Measurements from ENCODE around the gene ABCG5.
A peak's percentile ranks its signal among the peaks of the same experiment; 100 is the strongest.

The ABCG5 gene

DNA sequence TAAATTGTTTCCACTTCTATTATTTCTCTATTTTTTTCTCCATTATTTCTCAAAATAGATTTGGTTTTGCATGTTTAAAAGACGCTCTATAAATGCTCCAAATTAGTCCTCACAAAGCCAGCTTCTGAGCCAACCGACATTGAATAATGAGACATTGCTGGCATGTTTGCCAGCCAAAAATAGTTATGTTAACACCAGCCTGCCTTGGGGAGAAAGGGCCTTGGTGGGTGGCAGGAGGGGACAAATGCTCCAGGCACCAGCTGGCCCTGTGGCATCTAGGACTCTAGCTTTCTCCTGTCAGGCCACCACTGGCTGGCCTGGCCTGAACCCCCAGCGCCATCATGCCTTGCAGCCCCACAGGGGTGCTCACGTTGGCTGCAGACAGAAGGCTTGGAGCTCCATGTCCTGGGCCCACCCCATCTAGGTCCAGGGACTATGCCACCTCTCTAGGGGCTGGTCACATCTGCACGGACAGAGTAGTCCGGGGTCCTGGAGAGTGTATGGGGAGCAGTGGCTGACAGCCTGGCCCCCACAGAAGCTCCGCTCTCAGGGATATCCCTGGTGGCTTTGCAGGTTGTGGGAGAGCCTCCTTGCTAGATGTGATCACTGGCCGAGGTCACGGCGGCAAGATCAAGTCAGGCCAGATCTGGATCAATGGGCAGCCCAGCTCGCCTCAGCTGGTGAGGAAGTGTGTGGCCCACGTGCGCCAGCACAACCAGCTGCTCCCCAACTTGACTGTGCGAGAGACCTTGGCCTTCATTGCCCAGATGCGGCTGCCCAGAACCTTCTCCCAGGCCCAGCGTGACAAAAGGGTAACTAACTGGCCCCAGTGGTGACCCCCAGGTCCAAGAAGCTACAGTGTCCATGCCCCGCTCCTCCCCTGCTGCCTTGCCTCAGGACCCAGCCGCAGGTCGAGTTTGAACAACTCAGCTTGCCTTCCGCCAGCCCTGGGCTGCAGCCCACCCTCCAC is 12.7 kb upstream of the ABCG5 start:
- Histone ChIP-seq H3K27ac (ENCODE audit: low read length) (no peak overlapping the region), H2AFZ (ENCODE audit: low read length) (no peak overlapping the region), H3K4me2 (ENCODE audit: low read depth, low read length) (no peak overlapping the region), H3K79me2 (ENCODE audit: low read length) (no peaks in the 10 kb centered on the region), H3K9me2 (replicated peaks; ENCODE audit: insufficient read depth, low read length) (no peaks in the 10 kb centered on the region), H3K36me3 (replicated peaks; ENCODE audit: insufficient read depth, low read length) (no peaks in the 10 kb centered on the region), H4K20me1 (ENCODE audit: insufficient read depth, low read length) (no peaks in the 10 kb centered on the region), H3K4me3 (ENCODE audit: low read length) (no peak overlapping the region), H3K27me3 (replicated peaks; ENCODE audit: insufficient read depth, low read length) (peaks cover 16% of the 10 kb centered on the region), H3K9ac (ENCODE audit: low read length) (no peak overlapping the region), H3F3A (ENCODE audit: insufficient read depth, low read length) (no peaks in the 10 kb centered on the region), H3K9me3 (replicated peaks; ENCODE audit: insufficient read depth, low read length) (no peaks in the 10 kb centered on the region), H3K4me1 (ENCODE audit: low read length) (no peaks in the 10 kb centered on the region)
- TF ChIP-seq CTCF (IDR thresholded peaks at IDR 0.05; ENCODE audit: low read length) (no peak), EZH2 (optimal IDR thresholded peaks at IDR 0.05; ENCODE audit: low read depth, low read length) (no peak), EZH2phosphoT487 (IDR thresholded peaks at IDR 0.05; ENCODE audit: low read length) (no peak)
- DNase-seq = no peak

DNA sequence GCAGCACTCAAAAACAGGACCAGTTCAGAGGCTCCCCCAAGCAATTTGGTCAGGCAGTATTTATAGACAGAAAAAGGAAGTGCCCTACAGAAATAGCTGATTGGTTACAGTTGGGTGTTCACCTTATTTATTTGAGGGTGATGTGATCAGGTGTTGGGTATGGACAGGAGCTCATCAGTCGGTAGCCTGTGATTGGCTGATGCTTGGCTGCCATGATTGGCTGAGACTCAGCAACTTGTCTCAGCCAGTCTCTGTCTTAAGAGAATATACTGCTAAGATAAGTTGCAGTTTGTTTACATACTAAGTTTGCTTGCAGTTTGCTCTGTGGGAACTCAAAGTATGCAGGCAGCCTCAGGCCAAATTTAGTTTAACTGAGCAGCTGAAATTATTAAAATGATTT is 9.6 kb upstream of the ABCG5 start:
- Histone ChIP-seq H3K79me2 (ENCODE audit: low read length) (no peaks in the 10 kb centered on the region), H3K4me3 (ENCODE audit: low read length) (no peak overlapping the region), H3F3A (ENCODE audit: insufficient read depth, low read length) (no peaks in the 10 kb centered on the region), H3K4me1 (ENCODE audit: low read length) (no peaks in the 10 kb centered on the region), H2AFZ (ENCODE audit: low read length) (no peak overlapping the region), H3K9me2 (replicated peaks; ENCODE audit: insufficient read depth, low read length) (no peaks in the 10 kb centered on the region), H3K9ac (ENCODE audit: low read length) (no peak overlapping the region), H3K36me3 (replicated peaks; ENCODE audit: insufficient read depth, low read length) (no peaks in the 10 kb centered on the region), H3K4me2 (ENCODE audit: low read depth, low read length) (no peak overlapping the region), H3K27me3 (replicated peaks; ENCODE audit: insufficient read depth, low read length) (no peaks in the 10 kb centered on the region), H3K9me3 (replicated peaks; ENCODE audit: insufficient read depth, low read length) (no peaks in the 10 kb centered on the region), H3K27ac (ENCODE audit: low read length) (no peak overlapping the region), H4K20me1 (ENCODE audit: insufficient read depth, low read length) (no peaks in the 10 kb centered on the region)
- TF ChIP-seq EZH2 (optimal IDR thresholded peaks at IDR 0.05; ENCODE audit: low read depth, low read length) = no peak
- no peak for TF ChIP-seq EZH2phosphoT487 (IDR thresholded peaks at IDR 0.05; ENCODE audit: low read length)
- peak; percentile 19 for DNase-seq

GRCh38 chr2:43846140-43846793 is 7.6 kb upstream of the ABCG5 start:
- no peaks in the 10 kb centered on the region for H3K9me2 ChIP-seq (replicated peaks; ENCODE audit: insufficient read depth, low read length)
- H3K4me2 ChIP-seq (ENCODE audit: low read depth, low read length) = no peak overlapping the region
- no peaks in the 10 kb centered on the region for H3K27me3 ChIP-seq (replicated peaks; ENCODE audit: insufficient read depth, low read length)
- H3K36me3 ChIP-seq (replicated peaks; ENCODE audit: insufficient read depth, low read length) = no peaks in the 10 kb centered on the region
- H3F3A ChIP-seq (ENCODE audit: insufficient read depth, low read length) = no peaks in the 10 kb centered on the region
- DNase-seq = no peak
- no peaks in the 10 kb centered on the region for H3K9me3 ChIP-seq (replicated peaks; ENCODE audit: insufficient read depth, low read length)
- TF ChIP-seq EZH2phosphoT487 (IDR thresholded peaks at IDR 0.05; ENCODE audit: low read length) (no peak), EZH2 (optimal IDR thresholded peaks at IDR 0.05; ENCODE audit: low read depth, low read length) (no peak), CTCF (IDR thresholded peaks at IDR 0.05; ENCODE audit: low read length) (no peak)
- no peak overlapping the region for H3K9ac ChIP-seq (ENCODE audit: low read length)
- no peaks in the 10 kb centered on the region for H4K20me1 ChIP-seq (ENCODE audit: insufficient read depth, low read length)
- no peaks in the 10 kb centered on the region for H3K79me2 ChIP-seq (ENCODE audit: low read length)
- no peak overlapping the region for H3K4me3 ChIP-seq (ENCODE audit: low read length)
- no peak overlapping the region for H3K27ac ChIP-seq (ENCODE audit: low read length)
- no peaks in the 10 kb centered on the region for H3K4me1 ChIP-seq (ENCODE audit: low read length)
- no peak overlapping the region for H2AFZ ChIP-seq (ENCODE audit: low read length)

All from MM.1S (cell line).